Measurements from ENCODE around the gene TMEM129.

Gene TMEM129, protein sequence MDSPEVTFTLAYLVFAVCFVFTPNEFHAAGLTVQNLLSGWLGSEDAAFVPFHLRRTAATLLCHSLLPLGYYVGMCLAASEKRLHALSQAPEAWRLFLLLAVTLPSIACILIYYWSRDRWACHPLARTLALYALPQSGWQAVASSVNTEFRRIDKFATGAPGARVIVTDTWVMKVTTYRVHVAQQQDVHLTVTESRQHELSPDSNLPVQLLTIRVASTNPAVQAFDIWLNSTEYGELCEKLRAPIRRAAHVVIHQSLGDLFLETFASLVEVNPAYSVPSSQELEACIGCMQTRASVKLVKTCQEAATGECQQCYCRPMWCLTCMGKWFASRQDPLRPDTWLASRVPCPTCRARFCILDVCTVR

GRCh38 chr4:1721003-1721665, at the start of gene TMEM129, which contains the start of gene TACC3:
Gene TMEM129 (minus strand): TSS chr4:1721323. CDS start chr4:1720837, 486 bp downstream.
Gene TACC3 (plus strand): TSS chr4:1721521. CDS start chr4:1723422, 1,901 bp downstream.
- DNase-seq = peak; percentile 92

GRCh38 chr4:1770791-1771231, 49.7 kb upstream of the TMEM129 start:
- no peak for DNase-seq

DNA sequence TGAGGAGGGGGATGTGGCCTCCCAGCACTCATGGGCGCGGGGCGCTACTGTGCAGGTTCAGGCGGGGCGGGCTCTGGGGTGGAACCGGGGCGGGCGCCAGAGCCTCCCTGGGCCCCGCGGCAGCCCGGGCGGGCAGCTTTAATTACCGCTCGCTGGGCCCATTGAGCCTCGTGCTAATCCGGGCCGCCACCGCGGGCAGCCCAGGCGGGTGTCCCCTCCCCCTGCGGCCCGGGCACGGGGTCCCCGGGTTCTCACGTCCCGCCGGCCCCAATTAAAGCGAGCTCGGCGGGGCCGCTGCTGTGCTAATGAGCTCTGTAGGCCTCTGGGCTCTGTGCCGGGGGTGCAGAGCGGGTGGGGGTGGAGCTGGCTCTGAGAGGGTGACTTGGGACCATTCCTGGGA, 49.1 kb upstream of the TMEM129 start:
- no peak for DNase-seq

DNA sequence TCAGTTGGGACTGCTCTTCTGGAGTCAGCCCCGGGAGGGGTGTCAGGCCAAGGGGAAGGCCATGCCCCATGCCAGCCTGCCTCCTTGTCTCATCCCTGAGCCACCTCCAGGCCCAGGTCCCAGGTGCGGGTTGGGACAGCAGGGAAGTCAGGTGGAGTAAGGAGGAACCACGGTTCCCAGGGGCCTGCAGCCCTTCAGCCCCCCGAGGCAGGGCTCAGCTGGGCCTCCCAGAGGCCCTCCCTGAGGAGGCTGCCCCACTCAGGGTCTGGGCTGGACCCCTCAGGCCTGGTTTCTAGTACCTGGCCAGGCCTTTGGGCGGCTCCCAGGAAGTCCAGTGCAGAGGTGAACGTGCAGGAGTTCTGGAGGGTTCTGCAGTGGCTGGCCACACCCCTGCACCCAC, 48.6 kb upstream of the TMEM129 start:
- DNase-seq = no peak

DNA sequence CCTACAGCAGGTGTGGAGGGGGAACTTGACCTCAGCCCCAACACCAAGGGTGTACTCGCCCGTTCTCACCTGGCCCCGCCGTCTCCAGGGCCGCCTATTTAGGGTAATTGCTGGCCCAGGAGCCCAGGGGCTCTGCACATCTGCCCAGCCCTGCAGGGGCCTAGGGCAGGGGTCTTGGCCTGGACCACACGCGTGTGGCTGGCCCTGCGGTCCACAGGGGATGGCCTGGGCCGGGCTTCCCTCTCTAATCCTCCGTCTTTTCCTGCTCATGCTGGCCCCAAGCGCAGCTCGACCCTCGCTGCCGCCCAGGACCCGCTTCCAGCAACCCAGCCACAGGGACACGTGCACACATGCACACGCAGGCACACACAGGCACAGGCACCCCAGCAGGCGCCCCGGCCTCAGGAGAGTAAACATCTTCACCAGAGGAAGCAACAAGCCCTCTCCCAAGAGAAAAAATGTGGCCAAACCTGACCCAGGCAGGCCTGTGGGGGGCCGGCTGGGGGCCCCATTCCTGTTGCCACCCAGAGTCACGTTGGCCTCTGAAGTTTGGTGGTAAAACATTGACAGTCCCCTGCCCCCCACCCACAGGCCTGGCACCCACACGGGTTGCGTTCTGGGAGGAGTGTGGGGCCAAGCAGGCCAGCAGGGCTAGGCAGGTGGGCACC, 47.4 kb upstream of the TMEM129 start:
- DNase-seq = no peak

DNA sequence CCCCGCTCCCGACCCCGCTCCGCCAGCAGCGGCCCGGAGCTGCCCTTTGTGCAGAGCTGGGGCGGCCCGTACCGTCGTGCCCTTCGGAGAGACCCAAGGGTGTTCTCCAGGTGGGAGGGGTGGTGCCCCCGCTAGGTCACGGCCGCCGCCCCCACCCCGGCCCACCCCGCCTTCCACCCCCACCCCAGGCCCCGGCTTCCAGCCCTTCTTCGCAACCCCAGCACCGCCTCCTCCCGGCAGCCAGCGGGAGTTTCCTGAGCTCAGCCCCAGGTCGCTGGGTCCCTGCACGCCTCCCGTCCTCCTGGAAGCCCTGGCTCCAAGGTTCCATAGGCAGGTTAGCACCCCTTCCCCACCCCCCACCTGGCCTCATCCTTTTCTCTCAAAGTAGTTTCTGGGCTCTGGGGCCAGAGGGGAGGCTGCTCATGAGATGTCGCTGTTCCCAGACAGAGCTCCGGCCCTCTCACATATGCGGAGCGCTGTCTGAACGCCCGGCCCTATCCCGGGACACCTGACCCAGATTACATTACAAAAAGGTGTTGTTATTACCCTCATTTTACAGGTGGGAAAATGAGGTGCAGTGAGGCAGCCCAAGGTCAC, 46.7 kb upstream of the TMEM129 start:
- peak; percentile 45 for DNase-seq

GRCh38 chr4:1767061-1767769, 46.1 kb upstream of the TMEM129 start:
- DNase-seq = no peak

- no peak for DNase-seq
Observed at GRCh38 chr4:1766106-1767060, 45.3 kb upstream of the TMEM129 start.

GRCh38 chr4:1765409-1766072, 44.4 kb upstream of the TMEM129 start:
- no peak for DNase-seq

GRCh38 chr4:1764670-1765069, 43.5 kb upstream of the TMEM129 start:
- no peak for DNase-seq

DNA sequence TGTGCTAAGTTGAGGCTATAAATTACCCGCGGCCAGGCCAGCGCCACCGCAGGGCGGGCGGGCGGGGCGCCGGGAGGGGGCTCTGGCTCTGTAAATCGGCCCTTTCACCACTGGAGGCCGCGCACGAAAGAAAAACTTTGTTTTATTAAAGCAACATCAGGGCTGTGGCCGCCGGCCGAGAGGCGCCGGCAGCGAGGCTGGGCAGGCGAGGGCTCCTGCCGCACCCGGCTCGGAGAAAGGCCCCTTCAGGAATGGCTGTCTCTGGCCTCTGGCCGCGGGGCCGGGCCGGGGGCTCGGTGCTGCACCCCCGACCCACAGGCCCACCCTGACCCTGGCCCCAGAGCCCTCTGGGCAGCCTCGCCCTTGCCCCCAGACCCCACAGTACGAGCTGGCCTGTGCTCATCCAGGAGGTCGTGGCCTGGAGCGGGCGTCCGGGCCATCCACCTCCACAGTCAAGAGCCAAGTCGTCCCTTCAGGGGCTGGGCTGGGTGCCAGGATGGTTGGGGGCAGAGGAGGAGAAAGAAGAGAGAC, 42.5 kb upstream of the TMEM129 start:
- DNase-seq = no peak

GRCh38 chr4:1763070-1763549, 42.0 kb upstream of the TMEM129 start:
- DNase-seq = no peak

- DNase-seq = no peak
Observed at GRCh38 chr4:1762264-1763010, 41.3 kb upstream of the TMEM129 start.

GRCh38 chr4:1761130-1761689, 40.1 kb upstream of the TMEM129 start:
- no peak for DNase-seq

GRCh38 chr4:1760521-1761071, 39.5 kb upstream of the TMEM129 start:
- no peak for DNase-seq

GRCh38 chr4:1759818-1760223, 38.7 kb upstream of the TMEM129 start:
- peak; percentile 11 for DNase-seq

GRCh38 chr4:1759170-1759817, 38.2 kb upstream of the TMEM129 start:
- no peak for DNase-seq
